GM19395 (cell line): ENCODE measurements around the gene STK24.
"Not testable (repeated sequence)": the region's sequence is repeated elsewhere in the genome, so short reads cannot be mapped to it uniquely, and the experiment has no call there.

Experiments
- ATAC-seq: cut with Tn5 transposase; IDR thresholded peaks from one replicate; pipeline ENCODE4 v1.9.1; 2021; ENCODE audit warnings: mild to moderate bottlenecking, moderate library complexity; ENCODE audit not compliant: unreplicated experiment

STK24 gene

GRCh38 chr13:98415326-98416070 lies 161.4 kb downstream of the STK24 start:
- no peak for ATAC-seq

- no peak for ATAC-seq
These were observed 163.1 kb downstream of the STK24 start for GRCh38 chr13:98413796-98414195.

- not testable (repeated sequence) for ATAC-seq
These were observed 163.6 kb downstream of the STK24 start for GRCh38 chr13:98413278-98413677.

DNA sequence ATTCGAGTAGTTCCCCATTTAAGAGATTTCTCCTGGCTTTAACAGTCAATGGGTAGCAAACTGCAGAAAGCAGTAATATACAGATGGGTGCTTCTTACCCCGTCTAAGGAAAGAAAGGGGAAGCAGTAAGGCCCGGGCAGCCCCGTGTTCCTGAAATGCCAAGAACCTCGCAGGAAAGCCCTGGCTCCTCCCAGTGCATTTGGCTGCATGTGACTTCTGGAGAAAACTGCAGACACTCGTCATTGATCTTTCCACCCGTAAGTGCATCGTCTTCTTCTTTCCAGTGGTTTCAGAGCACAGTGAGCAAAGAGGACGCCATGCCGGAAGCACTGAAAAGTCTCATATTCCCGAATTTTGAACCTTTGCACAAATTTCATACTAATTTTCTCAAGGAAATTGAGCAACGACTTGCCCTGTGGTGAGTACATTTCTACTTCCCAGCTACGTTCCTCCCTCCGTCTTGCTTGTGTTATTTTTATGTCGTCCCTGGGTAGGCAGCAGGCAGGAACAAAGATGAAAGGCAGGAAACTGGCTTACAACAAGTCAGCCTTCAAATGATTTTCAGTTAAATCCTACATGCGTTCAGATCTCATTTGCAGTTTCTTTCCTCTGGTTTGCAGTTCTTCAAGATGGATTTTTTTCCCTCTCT lies 165.2 kb downstream of the STK24 start:
- no peak for ATAC-seq

- no peak for ATAC-seq
These were observed 165.9 kb downstream of the STK24 start for GRCh38 chr13:98411013-98411412.

DNA sequence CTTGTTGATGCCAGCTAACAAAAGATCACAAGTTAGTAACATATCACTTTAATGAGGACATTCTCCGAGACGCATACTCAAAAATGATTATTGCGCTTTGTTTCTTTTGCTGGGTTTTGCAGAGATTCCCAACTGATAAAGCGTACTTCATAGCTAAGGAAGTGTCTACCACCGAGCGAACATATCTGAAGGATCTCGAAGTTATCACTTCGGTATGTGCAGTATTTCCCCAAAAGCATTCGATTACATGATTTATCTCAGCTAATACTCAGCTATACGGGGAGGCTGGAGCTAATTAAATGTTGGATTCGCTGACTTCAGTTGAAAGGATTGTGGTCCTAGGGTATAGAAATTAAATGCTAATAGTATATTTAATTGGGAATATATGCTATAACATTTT lies 166.3 kb downstream of the STK24 start:
- no peak for ATAC-seq

- no peak for ATAC-seq
These were observed 167.6 kb downstream of the STK24 start for GRCh38 chr13:98409281-98409680.

GRCh38 chr13:98407575-98407974 lies 169.3 kb downstream of the STK24 start:
- ATAC-seq, result no peak

- no peak for ATAC-seq
These were observed 169.9 kb downstream of the STK24 start for GRCh38 chr13:98406971-98407370.

DNA sequence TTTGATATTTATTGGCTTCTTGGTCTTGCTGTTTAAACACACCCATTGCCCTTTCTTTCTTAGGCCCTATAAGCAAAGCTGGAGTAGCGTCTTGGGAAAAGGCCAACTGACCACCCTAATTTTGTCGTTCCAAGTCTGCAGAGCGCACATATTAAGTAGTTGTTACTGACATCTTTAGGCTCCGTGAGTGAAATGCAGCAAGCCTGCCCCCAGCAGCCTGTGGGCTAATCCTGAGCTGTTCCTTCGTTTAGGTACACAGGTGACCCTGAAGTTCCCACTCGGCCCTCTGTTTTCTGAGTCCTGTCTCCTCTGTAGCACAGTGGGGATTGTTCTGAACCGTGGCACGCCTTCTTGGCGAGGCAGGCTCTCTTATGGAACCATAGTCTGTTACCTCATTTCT lies 170.5 kb downstream of the STK24 start:
- ATAC-seq, result no peak

DNA sequence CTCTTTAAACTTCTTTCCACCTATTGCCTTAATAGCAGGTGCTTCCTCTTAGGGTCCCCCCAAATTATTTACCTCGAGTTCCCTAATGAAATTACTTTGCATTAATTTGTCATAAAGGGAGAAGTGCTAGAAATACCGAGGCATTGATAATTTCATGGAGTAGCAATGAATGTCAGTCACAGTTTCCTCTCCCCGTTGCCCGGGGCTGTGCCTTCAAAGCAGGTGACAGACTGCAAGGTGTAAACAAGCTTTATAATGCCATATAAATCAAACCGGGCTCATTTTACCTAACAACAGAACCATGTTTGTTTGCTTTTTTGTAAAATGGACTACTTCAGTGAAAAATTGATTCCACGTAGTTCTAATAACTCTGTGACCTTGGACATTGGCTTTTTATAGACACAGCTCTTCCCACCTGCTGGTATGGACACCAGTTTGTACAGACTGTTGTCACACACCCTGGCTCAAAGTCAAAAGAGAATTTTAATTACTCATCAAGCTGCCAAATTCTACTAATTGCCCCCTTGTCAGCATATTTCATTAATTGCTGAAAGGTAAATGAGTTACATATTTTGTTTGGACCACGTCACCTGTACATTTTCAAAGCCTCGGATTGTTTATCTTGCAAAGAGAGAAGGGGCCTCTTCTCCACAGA lies 171.1 kb downstream of the STK24 start:
- no peak for ATAC-seq

DNA sequence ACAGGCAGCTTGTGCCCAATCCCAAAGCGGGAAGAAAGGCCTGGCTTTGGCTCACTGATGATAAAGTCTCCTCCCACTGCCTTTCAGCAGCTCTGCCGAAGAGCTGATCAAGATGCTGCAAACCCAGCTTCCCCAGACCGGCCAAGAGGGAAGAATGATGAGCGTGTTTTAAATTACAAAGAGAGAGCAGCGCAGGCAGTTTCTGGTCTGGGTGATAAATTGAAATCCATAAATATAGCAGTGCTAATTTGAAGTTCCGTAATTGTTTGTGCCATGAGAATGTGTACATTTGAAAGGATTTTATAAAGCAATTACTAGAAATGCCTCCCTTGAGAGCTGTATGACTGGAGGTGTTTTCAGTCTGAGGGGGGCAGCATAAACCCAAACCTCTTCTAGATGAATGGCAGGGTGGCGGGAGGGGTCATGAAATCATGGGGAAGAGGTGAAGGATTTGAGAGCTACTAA lies 171.8 kb downstream of the STK24 start:
- ATAC-seq, result no peak

DNA sequence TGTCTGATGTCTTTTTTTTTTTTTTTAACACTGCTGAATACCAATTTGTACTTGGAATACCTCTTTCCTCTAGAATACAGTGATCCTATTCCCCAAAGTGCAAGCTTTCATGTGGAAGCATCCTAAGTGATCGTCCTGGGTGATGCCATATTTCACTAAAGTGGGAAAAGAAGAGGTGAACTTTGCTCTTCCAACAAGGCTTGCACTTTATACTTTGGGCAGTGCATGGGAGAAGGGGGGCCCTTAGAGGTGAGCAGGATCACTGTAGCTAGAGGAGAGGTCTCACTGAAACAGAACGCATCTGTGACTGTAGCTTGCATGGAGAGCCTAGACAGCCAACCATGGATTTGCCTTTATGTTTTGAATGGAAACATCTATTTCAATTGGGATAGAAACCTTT lies 173.8 kb downstream of the STK24 start:
- no peak for ATAC-seq

- no peak for ATAC-seq
These were observed 175.0 kb downstream of the STK24 start for GRCh38 chr13:98401934-98402333.

DNA sequence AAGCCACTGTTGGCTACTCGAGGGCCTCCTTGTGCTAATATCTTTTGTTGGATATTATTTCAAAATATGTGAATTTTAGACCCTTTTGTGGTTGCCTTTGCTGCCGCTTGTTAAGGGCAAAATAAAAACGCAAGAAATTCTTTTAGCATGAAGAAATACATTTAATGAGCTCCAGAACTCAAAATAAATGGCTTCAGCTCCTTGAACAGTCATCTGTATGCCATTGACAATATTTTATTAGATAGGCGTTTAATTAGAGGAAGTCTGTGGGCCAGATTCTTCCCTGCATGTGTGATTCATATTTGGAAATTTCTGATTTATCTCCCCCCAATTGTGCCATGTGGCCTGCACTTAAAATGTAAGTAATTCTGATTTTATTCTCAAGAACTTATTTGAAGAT lies 177.2 kb downstream of the STK24 start:
- no peak for ATAC-seq

DNA sequence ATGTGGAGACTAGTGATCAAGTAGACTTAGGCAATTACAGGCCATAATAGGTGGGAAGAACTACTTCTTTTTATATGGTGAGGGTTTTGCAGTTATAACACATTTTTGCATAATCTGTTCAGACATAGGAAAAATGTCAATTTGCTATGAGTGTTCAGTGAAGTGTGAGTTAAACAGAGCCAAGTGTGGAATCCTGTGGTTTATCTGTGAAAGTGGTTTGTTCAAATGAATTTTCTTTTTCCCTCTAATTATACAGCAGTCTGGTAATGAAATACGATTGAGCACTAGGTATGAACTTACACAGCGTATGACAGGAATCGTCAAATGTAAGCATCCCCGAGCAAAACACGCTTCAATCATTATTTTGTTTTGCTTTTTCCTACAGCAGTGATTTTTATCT lies 178.3 kb downstream of the STK24 start:
- ATAC-seq, result no peak

DNA sequence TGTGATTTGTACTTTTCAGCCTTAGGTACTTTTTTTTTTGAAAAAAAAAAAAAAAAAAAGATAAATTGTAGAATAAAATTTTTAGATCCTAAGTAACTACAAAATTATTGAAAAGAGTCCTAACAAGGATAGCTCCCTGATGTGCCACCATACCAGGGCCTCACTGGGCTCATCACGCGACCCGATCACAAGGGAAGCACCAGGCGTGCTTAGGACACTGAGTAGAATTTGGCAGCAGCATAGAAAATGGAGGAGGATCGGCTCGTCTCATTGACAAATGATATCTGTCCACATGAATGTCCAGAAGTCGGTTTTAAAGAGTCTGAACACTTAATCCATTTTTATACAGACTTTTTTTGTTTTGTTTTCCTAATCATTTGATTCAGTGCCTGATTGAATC lies 179.0 kb downstream of the STK24 start:
- ATAC-seq, result no peak

DNA sequence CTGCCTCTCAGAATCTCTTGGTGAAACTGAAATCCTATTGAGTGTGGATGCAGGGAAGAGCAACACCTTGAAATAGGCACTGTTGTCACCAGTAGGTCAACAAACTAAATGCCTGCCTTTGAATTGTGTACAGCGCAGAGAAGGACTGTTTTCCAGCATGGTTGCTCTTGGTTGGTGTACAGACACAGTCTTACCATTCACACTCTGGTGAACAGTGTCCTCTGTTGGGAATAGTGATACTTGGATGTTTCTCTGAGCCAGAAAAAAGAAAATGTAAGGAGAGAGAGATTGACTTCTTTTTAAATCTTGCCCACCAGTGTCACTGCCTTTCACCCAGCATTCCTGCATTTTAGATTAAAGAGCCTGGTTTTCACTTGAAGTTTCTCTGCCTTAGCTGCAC lies 179.7 kb downstream of the STK24 start:
- ATAC-seq, result no peak

- ATAC-seq, result no peak
These were observed 180.7 kb downstream of the STK24 start for GRCh38 chr13:98396071-98396710.
